ENCODE measurements around the gene COG1.

The COG1 gene

GRCh38 chr17:73231841-73232586, 39.2 kb downstream of the COG1 start:
- DNase-seq: peak; percentile 98 to 100

- peak; percentile 65 to 75 for DNase-seq
Measured at GRCh38 chr17:73232587-73233373, 39.9 kb downstream of the COG1 start.

- DNase-seq: no peak
Measured at GRCh38 chr17:73234736-73235135, 41.9 kb downstream of the COG1 start.

- DNase-seq: no peak
Measured at GRCh38 chr17:73237714-73238113, 44.9 kb downstream of the COG1 start.

- no peak for DNase-seq
Measured at GRCh38 chr17:73240561-73240960, 47.7 kb downstream of the COG1 start.

GRCh38 chr17:73247726-73248125, 54.9 kb downstream of the COG1 start:
- peak in 1 of 2 experiments; percentile 37 for DNase-seq

GRCh38 chr17:73248532-73248931, 55.7 kb downstream of the COG1 start:
- DNase-seq: peak; percentile 54 to 79

- peak; percentile 85 to 94 for DNase-seq
Measured at GRCh38 chr17:73249700-73250099, 56.8 kb downstream of the COG1 start.

GRCh38 chr17:73250851-73251640, 58.2 kb downstream of the COG1 start:
- DNase-seq: no peak

- no peak for DNase-seq
Measured at GRCh38 chr17:73251871-73252270, 59.0 kb downstream of the COG1 start.

- DNase-seq: peak in 1 of 2 experiments; percentile 71
Measured at GRCh38 chr17:73255671-73256181, 62.9 kb downstream of the COG1 start.

- DNase-seq: no peak
Measured at GRCh38 chr17:73256220-73256619, 63.4 kb downstream of the COG1 start.

- DNase-seq: no peak
Measured at GRCh38 chr17:73257516-73257915, 64.7 kb downstream of the COG1 start.
